K562 (cell line): ENCODE measurements around the gene OPA3. TPM values are rescaled to one million over a fixed set of nuclear protein-coding genes. Genes with fewer than 3 reads are reported as not detected.
A peak's percentile ranks its signal among the peaks of the same experiment; 100 is the strongest.

Source experiments
- EGR1 ChIP-seq: fragments of 450-650 bp; conservative IDR thresholded peaks from 2 replicates; pipeline ENCODE4 v1.6.1; 2017; ENCODE audit warnings: mild to moderate bottlenecking
- PHF20 ChIP-seq: fragments of 450-650 bp; IDR thresholded peaks from 2 replicates; pipeline ENCODE4 v1.6.1; 2018; ENCODE audit not compliant: partially characterized antibody
- SUPT5H ChIP-seq: fragments of 450-650 bp; IDR thresholded peaks from 2 replicates; pipeline ENCODE4 v1.6.1; 2016
- polyA plus RNA-seq, 8 experiments: library from polyadenylated mRNA; depleted of rRNA in 4 of 8; stranded (reverse) in 5 of 8; unstranded in 3 of 8; fragments of >200 nt; fragmentation: Nextera tagmentation in 2 of 8; fragmentation: Illumina TruSeq in 1 of 8; extraction: Ambion mirVana in 2 of 8; extraction: Trizol in 1 of 8; gene quantifications; 2 replicates each; pipeline versions ENCODE4 v1.2.1 to v1.2.3, GENCODE V29; 2011 to 2014; ENCODE audit warnings: inconsistent platforms in 1 of 8, missing spikeins in 1 of 8
- total RNA-seq, 7 experiments: library from RNA; depleted of rRNA in 6 of 7; stranded (reverse); fragments of >200 nt in 6 of 7; fragmentation: Illumina TruSeq in 2 of 7; extraction: Trizol in 2 of 7; gene quantifications; 2 replicates each; pipeline versions ENCODE4 v1.2.1 to v1.2.3, GENCODE V29; 2011 to 2021; ENCODE audit warnings: low replicate concordance in 1 of 7
- TF ChIP-seq, protein P1 (sequence below): sonication (generic); formaldehyde crosslinking; IDR thresholded peaks from 2 replicates; pipeline ENCODE4 v1.4.0; 2020; ENCODE audit warnings: mild to moderate bottlenecking, missing genetic modification reagents
- TF ChIP-seq, protein P2 (sequence below): IDR thresholded peaks from 3 replicates; pipeline ENCODE4 v1.6.1; 2011; ENCODE audit warnings: borderline replicate concordance, mild to moderate bottlenecking, moderate library complexity; ENCODE audit not compliant: insufficient read length; ENCODE audit errors: extremely low read depth
- TF ChIP-seq, protein P3 (sequence below), 2 experiments: fragments of 450-650 bp in 1 of 2; sonication (generic) in 1 of 2; formaldehyde crosslinking in 1 of 2; IDR thresholded peaks; 2 replicates each; pipeline versions ENCODE4 v1.7.1 to v1.9.0; 2016 to 2022; ENCODE audit warnings: inconsistent platforms in 1 of 2, mild to moderate bottlenecking in 1 of 2, missing genetic modification reagents in 1 of 2
- TF ChIP-seq, protein P4 (sequence below): fragments of 450-650 bp; IDR thresholded peaks from 2 replicates; pipeline ENCODE4 v1.6.1; 2014; ENCODE audit warnings: low read depth, mild to moderate bottlenecking, moderate library complexity, borderline replicate concordance
- TF ChIP-seq, protein P5 (sequence below): sonication (generic); formaldehyde crosslinking; IDR thresholded peaks from 2 replicates; pipeline ENCODE4 v1.8.0; 2022; ENCODE audit warnings: mild to moderate bottlenecking, low read depth, missing genetic modification reagents

OPA3 gene
- total and polyA plus RNA-seq, 9 of the 15 experiments (the other 6 are each of a cell fraction or from before 2014, with no cell fraction given), result 1.4 to 18.8 (median 9.0) TPM

DNA sequence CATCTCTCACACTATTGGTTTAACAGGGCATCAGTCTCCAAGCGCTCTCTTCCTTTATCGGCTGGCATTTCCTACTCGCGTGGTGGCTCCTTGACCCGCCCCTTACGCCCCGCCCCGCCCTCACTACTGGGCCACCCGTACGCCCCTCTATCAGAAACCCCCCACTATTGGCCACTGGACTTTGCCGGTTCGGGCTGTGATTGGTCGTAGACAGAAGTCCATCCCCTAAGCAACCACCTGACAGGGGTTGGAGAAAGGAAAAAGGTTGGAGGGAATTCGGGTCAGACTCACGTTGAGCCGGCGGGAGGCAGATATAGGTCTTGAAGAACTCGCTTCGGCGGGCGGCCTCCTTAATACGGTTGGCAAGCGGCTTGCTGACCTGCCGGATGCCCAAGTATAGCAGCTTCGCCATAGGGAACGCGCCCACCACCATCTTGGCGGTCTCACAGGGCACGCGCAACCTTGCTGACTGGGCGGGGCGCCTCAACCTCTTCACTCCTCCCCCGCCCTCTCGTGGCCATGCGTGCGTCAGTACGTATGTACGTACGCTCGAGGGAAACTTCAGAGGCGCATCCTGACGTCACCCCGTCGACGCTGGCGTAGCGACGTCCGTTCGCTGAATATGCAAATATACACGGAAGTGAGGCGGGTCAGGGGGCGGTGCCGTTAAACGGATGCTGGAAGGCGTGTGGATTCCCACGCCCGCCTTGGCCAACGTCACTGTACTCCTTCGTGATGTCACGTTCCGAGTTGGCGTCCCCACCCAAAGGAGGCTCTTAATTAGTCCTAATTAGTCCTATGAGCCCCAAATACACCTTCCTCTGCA, at the start of gene OPA3 (continued):
- TF ChIP-seq, protein P1, sequence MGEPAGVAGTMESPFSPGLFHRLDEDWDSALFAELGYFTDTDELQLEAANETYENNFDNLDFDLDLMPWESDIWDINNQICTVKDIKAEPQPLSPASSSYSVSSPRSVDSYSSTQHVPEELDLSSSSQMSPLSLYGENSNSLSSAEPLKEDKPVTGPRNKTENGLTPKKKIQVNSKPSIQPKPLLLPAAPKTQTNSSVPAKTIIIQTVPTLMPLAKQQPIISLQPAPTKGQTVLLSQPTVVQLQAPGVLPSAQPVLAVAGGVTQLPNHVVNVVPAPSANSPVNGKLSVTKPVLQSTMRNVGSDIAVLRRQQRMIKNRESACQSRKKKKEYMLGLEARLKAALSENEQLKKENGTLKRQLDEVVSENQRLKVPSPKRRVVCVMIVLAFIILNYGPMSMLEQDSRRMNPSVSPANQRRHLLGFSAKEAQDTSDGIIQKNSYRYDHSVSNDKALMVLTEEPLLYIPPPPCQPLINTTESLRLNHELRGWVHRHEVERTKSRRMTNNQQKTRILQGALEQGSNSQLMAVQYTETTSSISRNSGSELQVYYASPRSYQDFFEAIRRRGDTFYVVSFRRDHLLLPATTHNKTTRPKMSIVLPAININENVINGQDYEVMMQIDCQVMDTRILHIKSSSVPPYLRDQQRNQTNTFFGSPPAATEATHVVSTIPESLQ (CRISPR knock-in tag), result 0 out of 2 replicates have a peak, but pooled peaks have one; percentile 69
- TF ChIP-seq, protein P2, sequence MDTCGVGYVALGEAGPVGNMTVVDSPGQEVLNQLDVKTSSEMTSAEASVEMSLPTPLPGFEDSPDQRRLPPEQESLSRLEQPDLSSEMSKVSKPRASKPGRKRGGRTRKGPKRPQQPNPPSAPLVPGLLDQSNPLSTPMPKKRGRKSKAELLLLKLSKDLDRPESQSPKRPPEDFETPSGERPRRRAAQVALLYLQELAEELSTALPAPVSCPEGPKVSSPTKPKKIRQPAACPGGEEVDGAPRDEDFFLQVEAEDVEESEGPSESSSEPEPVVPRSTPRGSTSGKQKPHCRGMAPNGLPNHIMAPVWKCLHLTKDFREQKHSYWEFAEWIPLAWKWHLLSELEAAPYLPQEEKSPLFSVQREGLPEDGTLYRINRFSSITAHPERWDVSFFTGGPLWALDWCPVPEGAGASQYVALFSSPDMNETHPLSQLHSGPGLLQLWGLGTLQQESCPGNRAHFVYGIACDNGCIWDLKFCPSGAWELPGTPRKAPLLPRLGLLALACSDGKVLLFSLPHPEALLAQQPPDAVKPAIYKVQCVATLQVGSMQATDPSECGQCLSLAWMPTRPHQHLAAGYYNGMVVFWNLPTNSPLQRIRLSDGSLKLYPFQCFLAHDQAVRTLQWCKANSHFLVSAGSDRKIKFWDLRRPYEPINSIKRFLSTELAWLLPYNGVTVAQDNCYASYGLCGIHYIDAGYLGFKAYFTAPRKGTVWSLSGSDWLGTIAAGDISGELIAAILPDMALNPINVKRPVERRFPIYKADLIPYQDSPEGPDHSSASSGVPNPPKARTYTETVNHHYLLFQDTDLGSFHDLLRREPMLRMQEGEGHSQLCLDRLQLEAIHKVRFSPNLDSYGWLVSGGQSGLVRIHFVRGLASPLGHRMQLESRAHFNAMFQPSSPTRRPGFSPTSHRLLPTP, result no peak
- TF ChIP-seq, protein P3, sequence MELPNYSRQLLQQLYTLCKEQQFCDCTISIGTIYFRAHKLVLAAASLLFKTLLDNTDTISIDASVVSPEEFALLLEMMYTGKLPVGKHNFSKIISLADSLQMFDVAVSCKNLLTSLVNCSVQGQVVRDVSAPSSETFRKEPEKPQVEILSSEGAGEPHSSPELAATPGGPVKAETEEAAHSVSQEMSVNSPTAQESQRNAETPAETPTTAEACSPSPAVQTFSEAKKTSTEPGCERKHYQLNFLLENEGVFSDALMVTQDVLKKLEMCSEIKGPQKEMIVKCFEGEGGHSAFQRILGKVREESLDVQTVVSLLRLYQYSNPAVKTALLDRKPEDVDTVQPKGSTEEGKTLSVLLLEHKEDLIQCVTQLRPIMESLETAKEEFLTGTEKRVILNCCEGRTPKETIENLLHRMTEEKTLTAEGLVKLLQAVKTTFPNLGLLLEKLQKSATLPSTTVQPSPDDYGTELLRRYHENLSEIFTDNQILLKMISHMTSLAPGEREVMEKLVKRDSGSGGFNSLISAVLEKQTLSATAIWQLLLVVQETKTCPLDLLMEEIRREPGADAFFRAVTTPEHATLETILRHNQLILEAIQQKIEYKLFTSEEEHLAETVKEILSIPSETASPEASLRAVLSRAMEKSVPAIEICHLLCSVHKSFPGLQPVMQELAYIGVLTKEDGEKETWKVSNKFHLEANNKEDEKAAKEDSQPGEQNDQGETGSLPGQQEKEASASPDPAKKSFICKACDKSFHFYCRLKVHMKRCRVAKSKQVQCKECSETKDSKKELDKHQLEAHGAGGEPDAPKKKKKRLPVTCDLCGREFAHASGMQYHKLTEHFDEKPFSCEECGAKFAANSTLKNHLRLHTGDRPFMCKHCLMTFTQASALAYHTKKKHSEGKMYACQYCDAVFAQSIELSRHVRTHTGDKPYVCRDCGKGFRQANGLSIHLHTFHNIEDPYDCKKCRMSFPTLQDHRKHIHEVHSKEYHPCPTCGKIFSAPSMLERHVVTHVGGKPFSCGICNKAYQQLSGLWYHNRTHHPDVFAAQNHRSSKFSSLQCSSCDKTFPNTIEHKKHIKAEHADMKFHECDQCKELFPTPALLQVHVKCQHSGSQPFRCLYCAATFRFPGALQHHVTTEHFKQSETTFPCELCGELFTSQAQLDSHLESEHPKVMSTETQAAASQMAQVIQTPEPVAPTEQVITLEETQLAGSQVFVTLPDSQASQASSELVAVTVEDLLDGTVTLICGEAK (IDR thresholded peaks at IDR 0.05), result peak; percentile 68
- TF ChIP-seq, protein P3 (CRISPR knock-in tag; IDR thresholded peaks at IDR 0.05), result no peak
- TF ChIP-seq PHF20, result peak; percentile 50
- peak; percentile 98 for TF ChIP-seq EGR1
- TF ChIP-seq, protein P4, sequence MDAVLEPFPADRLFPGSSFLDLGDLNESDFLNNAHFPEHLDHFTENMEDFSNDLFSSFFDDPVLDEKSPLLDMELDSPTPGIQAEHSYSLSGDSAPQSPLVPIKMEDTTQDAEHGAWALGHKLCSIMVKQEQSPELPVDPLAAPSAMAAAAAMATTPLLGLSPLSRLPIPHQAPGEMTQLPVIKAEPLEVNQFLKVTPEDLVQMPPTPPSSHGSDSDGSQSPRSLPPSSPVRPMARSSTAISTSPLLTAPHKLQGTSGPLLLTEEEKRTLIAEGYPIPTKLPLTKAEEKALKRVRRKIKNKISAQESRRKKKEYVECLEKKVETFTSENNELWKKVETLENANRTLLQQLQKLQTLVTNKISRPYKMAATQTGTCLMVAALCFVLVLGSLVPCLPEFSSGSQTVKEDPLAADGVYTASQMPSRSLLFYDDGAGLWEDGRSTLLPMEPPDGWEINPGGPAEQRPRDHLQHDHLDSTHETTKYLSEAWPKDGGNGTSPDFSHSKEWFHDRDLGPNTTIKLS, result peak; percentile 62; the same call in 1 of the 2 replicates
- TF ChIP-seq SUPT5H, result peak; percentile 93
- TF ChIP-seq, protein P5, sequence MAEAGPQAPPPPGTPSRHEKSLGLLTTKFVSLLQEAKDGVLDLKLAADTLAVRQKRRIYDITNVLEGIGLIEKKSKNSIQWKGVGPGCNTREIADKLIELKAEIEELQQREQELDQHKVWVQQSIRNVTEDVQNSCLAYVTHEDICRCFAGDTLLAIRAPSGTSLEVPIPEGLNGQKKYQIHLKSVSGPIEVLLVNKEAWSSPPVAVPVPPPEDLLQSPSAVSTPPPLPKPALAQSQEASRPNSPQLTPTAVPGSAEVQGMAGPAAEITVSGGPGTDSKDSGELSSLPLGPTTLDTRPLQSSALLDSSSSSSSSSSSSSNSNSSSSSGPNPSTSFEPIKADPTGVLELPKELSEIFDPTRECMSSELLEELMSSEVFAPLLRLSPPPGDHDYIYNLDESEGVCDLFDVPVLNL (CRISPR knock-in tag), result peak; percentile 65; the same call in 1 of the 2 replicates
